H9 (cell line): ENCODE measurements around the gene ZBTB49. TPM values are rescaled to one million over a fixed set of nuclear protein-coding genes. Genes with fewer than 3 reads are reported as not detected.

ENCODE experiments used
- DNase-seq: peaks from one replicate; pipeline ENCODE4 v3.0.0-alpha.2; 2017
- H2AFZ ChIP-seq: one replicate; pipeline ENCODE4 v1.6.1; 2013; ENCODE audit warnings: mild to moderate bottlenecking, low read length, control low read depth, moderate library complexity
- H2AK5ac ChIP-seq: 2 replicates; pipeline ENCODE4 v1.6.1; 2013; ENCODE audit warnings: low read length, control low read depth, mixed read lengths; ENCODE audit not compliant: insufficient read length
- H2BK120ac ChIP-seq: one replicate; pipeline ENCODE4 v1.6.1; 2013; ENCODE audit warnings: low read depth, mild to moderate bottlenecking, low read length, control low read depth, inconsistent platforms; ENCODE audit not compliant: poor library complexity, severe bottlenecking
- H2BK12ac ChIP-seq: 2 replicates; pipeline ENCODE4 v1.6.1; 2013; ENCODE audit warnings: low read length, control low read depth, mixed read lengths, low read depth; ENCODE audit not compliant: insufficient read length
- H2BK15ac ChIP-seq: 2 replicates; pipeline ENCODE4 v1.6.1; 2013; ENCODE audit warnings: low read depth, low read length, control low read depth
- H2BK20ac ChIP-seq: one replicate; pipeline ENCODE4 v1.6.1; 2013; ENCODE audit warnings: low read depth, mild to moderate bottlenecking, low read length, control low read depth, inconsistent platforms; ENCODE audit not compliant: poor library complexity, severe bottlenecking
- H2BK5ac ChIP-seq: 2 replicates; pipeline ENCODE4 v1.6.1; 2013; ENCODE audit warnings: low read length, control low read depth, mixed read lengths; ENCODE audit not compliant: insufficient read length
- H3K14ac ChIP-seq: 2 replicates; pipeline ENCODE4 v1.6.1; 2013; ENCODE audit warnings: low read length, control low read depth; ENCODE audit not compliant: insufficient read depth
- H3K18ac ChIP-seq: 2 replicates; pipeline ENCODE4 v1.6.1; 2013; ENCODE audit warnings: low read depth, mild to moderate bottlenecking, mixed read lengths, low read length, control low read depth; ENCODE audit not compliant: insufficient read length
- H3K23ac ChIP-seq: 2 replicates; pipeline ENCODE4 v1.6.1; 2013; ENCODE audit warnings: low read length, control low read depth, mixed read lengths, low read depth; ENCODE audit not compliant: insufficient read length
- H3K23me2 ChIP-seq: 2 replicates; pipeline ENCODE4 v1.6.1; 2013; ENCODE audit warnings: low read depth, mild to moderate bottlenecking, mixed read lengths, low read length, control low read depth; ENCODE audit not compliant: insufficient read length, poor library complexity, severe bottlenecking
- H3K27ac ChIP-seq: 2 replicates; pipeline ENCODE4 v1.5.1; 2013; ENCODE audit warnings: low read length, control low read depth, mixed read lengths, low read depth; ENCODE audit not compliant: insufficient read length
- H3K27me3 ChIP-seq: 2 replicates; pipeline ENCODE4 v1.6.1; 2013; ENCODE audit warnings: low read length, control low read depth, inconsistent platforms; ENCODE audit not compliant: insufficient read depth
- H3K4ac ChIP-seq: 2 replicates; pipeline ENCODE4 v1.6.1; 2013; ENCODE audit warnings: low read depth, mild to moderate bottlenecking, control low read depth, inconsistent platforms, low read length, moderate library complexity
- H3K4me1 ChIP-seq: 2 replicates; pipeline ENCODE4 v1.6.1; 2013; ENCODE audit warnings: low read length, control low read depth, inconsistent platforms; ENCODE audit not compliant: insufficient read depth
- H3K4me2 ChIP-seq: 2 replicates; pipeline ENCODE4 v1.6.1; 2013; ENCODE audit warnings: low read length, control low read depth, mixed read lengths; ENCODE audit not compliant: insufficient read length, insufficient read depth
- H3K56ac ChIP-seq: 2 replicates; pipeline ENCODE4 v1.6.1; 2013; ENCODE audit warnings: low read depth, mild to moderate bottlenecking, mixed read lengths, low read length, control low read depth; ENCODE audit not compliant: insufficient read length
- H3K79me1 ChIP-seq: 2 replicates; pipeline ENCODE4 v1.6.1; 2013; ENCODE audit warnings: low read depth, mild to moderate bottlenecking, moderate library complexity, low read length, control low read depth, inconsistent platforms; ENCODE audit not compliant: insufficient read depth, poor library complexity, severe bottlenecking
- H3K79me2 ChIP-seq: 2 replicates; pipeline ENCODE4 v1.6.1; 2013; ENCODE audit warnings: low read length, control low read depth, inconsistent platforms; ENCODE audit not compliant: insufficient read depth
- H3K9ac ChIP-seq: 2 replicates; pipeline ENCODE4 v1.6.1; 2013; ENCODE audit warnings: low read length, control low read depth, mixed read lengths; ENCODE audit not compliant: insufficient read length; ENCODE audit errors: extremely low read depth
- H3K9me3 ChIP-seq: one replicate; pipeline ENCODE4 v1.6.1; 2013; ENCODE audit warnings: low read depth, low read length, inconsistent platforms; ENCODE audit not compliant: control insufficient read depth
- H3T11ph ChIP-seq: one replicate; pipeline ENCODE4 v1.6.1; 2013; ENCODE audit warnings: mild to moderate bottlenecking, low read length, control low read depth, inconsistent platforms
- H4K20me1 ChIP-seq: one replicate; pipeline ENCODE4 v1.6.1; 2013; ENCODE audit not compliant: control insufficient read depth, insufficient read length, insufficient read depth
- H4K5ac ChIP-seq: 2 replicates; pipeline ENCODE4 v1.6.1; 2013; ENCODE audit warnings: low read depth, mild to moderate bottlenecking, mixed read lengths, low read length, control low read depth; ENCODE audit not compliant: insufficient read length
- H4K8ac ChIP-seq: replicated peaks from 2 replicates; pipeline ENCODE4 v1.6.1; 2013; ENCODE audit warnings: low read length, control low read depth, mixed read lengths, low read depth; ENCODE audit not compliant: insufficient read length
- H4K91ac ChIP-seq: 2 replicates; pipeline ENCODE4 v1.6.1; 2013; ENCODE audit warnings: low read depth, mild to moderate bottlenecking, moderate library complexity, mixed read lengths, low read length, control low read depth; ENCODE audit not compliant: insufficient read length
- H3K27ac Mint-ChIP-seq, 3 experiments: 2 replicates in 2 of 3; 3 replicates in 1 of 3; pipeline ENCODE4 v1.8.0; 2020 to 2021; ENCODE audit warnings: mixed read lengths in 3 of 3, mild to moderate bottlenecking in 1 of 3, moderate library complexity in 1 of 3
- H3K27me3 Mint-ChIP-seq: 2 replicates; pipeline ENCODE4 v1.8.0; 2021; ENCODE audit warnings: low read depth, mild to moderate bottlenecking, moderate library complexity, mixed read lengths
- H3K36me3 Mint-ChIP-seq, 3 experiments: 2 replicates in 2 of 3; 3 replicates in 1 of 3; pipeline ENCODE4 v1.8.0; 2020 to 2021; ENCODE audit warnings: low read depth in 3 of 3, mixed read lengths in 3 of 3; ENCODE audit not compliant: insufficient read depth in 1 of 3
- H3K4me1 Mint-ChIP-seq, 2 experiments: 2 replicates each; pipeline ENCODE4 v1.8.0; 2020; ENCODE audit warnings: mixed read lengths in 2 of 2
- H3K4me3 Mint-ChIP-seq, 2 experiments: 2 replicates in 1 of 2; 3 replicates in 1 of 2; pipeline ENCODE4 v1.8.0; 2020 to 2021; ENCODE audit warnings: mild to moderate bottlenecking in 2 of 2, mixed read lengths in 2 of 2, moderate library complexity in 1 of 2
- H3K9me3 Mint-ChIP-seq, 2 experiments: 2 replicates in 1 of 2; 3 replicates in 1 of 2; pipeline ENCODE4 v1.8.0; 2020; ENCODE audit warnings: mild to moderate bottlenecking in 2 of 2, mixed read lengths in 2 of 2, moderate library complexity in 1 of 2
- CTCF ChIP-seq: fragments of 200-600 bp; sonication (generic); conservative IDR thresholded peaks from 3 replicates; pipeline ENCODE4 v1.8.0; 2021; ENCODE audit warnings: antibody characterized with exemption, mild to moderate bottlenecking
- WGBS: extraction: QIAGEN DNeasy Blood & Tissue Kit; methylation state at CpG from one replicate; pipeline ENCODE4 v1.1.7; 2013; ENCODE audit warnings: missing lambda C conversion rate, low lambda C conversion rate, mixed read lengths; ENCODE audit not compliant: insufficient read length; ENCODE audit errors: extremely low coverage; 5-methylcytosine and 5-hydroxymethylcytosine counted together
- total RNA-seq: library from RNA; stranded (reverse); gene quantifications from 2 replicates; pipeline ENCODE4 v1.2.1, GENCODE V29; 2021

ZBTB49 gene
- total RNA-seq, 1 experiment from 2014 or later: 8.7 TPM

- no CpG with 5 or more reads among the region's 3 CpGs for WGBS
- H4K20me1 ChIP-seq: no peaks in the 10 kb centered on the region
- H3K4ac ChIP-seq: no peak overlapping the region
- no peak overlapping the region for H3K56ac ChIP-seq
- no peaks in the 10 kb centered on the region for H3K23me2 ChIP-seq
- H3K14ac ChIP-seq: no peak overlapping the region
- no peak overlapping the region for H2BK20ac ChIP-seq
- H3K79me2 ChIP-seq: no peaks in the 10 kb centered on the region
- no peak overlapping the region for H4K8ac ChIP-seq
- no peak overlapping the region for H3K9ac ChIP-seq
- H4K5ac ChIP-seq: no peak overlapping the region
- H3K18ac ChIP-seq: no peak overlapping the region
- H2BK15ac ChIP-seq: no peak overlapping the region
- H3K36me3 Mint-ChIP-seq: peaks cover 2 to 7% (median 2%) of the 10 kb centered on the region in 3 experiments; a peak in 4 of 7 replicates
- no peak overlapping the region for H3K27ac ChIP-seq
- H4K91ac ChIP-seq: no peak overlapping the region
- peaks cover 20% of the 10 kb centered on the region for H3K27me3 Mint-ChIP-seq
- H3K4me1 Mint-ChIP-seq: peaks cover 14 to 16% of the 10 kb centered on the region in 2 experiments
- H3K27ac Mint-ChIP-seq: peak overlapping the region in 1 of 3 experiments; percentile 75; a peak in 1 of 7 replicates
- no peaks in the 10 kb centered on the region for H3K79me1 ChIP-seq
- TF ChIP-seq CTCF: no peak
- H2BK120ac ChIP-seq: no peak overlapping the region
- peaks cover 2 to 12% of the 10 kb centered on the region in 2 experiments; a peak in 2 of 5 replicates for H3K9me3 Mint-ChIP-seq
- H3T11ph ChIP-seq: no peak overlapping the region
- H2BK12ac ChIP-seq: no peak overlapping the region
- no peak overlapping the region for H2AK5ac ChIP-seq
- DNase-seq: no peak
- H3K9me3 ChIP-seq: no peaks in the 10 kb centered on the region
- no peak overlapping the region for H3K4me2 ChIP-seq
- H3K23ac ChIP-seq: no peak overlapping the region
- H2BK5ac ChIP-seq: no peak overlapping the region
- H3K4me3 Mint-ChIP-seq: no peak overlapping the region
- no peaks in the 10 kb centered on the region for H3K4me1 ChIP-seq
- H3K27me3 ChIP-seq: no peaks in the 10 kb centered on the region
- no peak overlapping the region for H2AFZ ChIP-seq
Observed at GRCh38 chr4:4364061-4364460, 74.0 kb downstream of the ZBTB49 start.
